HCT116 (cell line): Measurements from ENCODE around the gene RYR3. TPM values are rescaled to one million over a fixed set of nuclear protein-coding genes. Genes with fewer than 3 reads are reported as not detected.

Experiments
- ATAC-seq: fragments of 200-7000 bp; cut with Tn5 transposase; 2 replicates; pipeline ENCODE4 v1.9.1; 2020; ENCODE audit warnings: mild to moderate bottlenecking, moderate library complexity
- BruUV-seq: library from RNA; stranded (reverse); fragments of 400-500 nt; replicated peaks from 2 replicates; lab custom pipeline; 2021; lab: Mats Ljungman, UMichigan
- CTCF ChIA-PET: fragments of 300-600 bp; sonication (Branson Sonifier 250); formaldehyde crosslinking; loops from one replicate; lab custom pipeline; 2021; ENCODE audit warnings: antibody characterized with exemption; lab: Charles Lee
- POLR2A ChIA-PET: fragments of 300-600, 350-600 bp; sonication (Branson Sonifier 250); formaldehyde crosslinking; loops from one replicate; lab custom pipeline; 2021; ENCODE audit warnings: antibody characterized with exemption; lab: Charles Lee
- RAD21 ChIA-PET, 2 experiments: fragments of 300-600 bp; sonication (Branson Sonifier 250); formaldehyde crosslinking; loops; one replicate each; lab custom pipeline; 2023; ENCODE audit warnings: low total read pairs in 2 of 2; ENCODE audit not compliant: uncharacterized antibody in 2 of 2, unreplicated experiment in 2 of 2, low non-redundant PET in 1 of 2; lab: Charles Lee
- DNase-seq: peaks from one replicate; pipeline ENCODE4 v3.0.0-alpha.2; 2010; ENCODE audit warnings: low read depth, low spot score
- H2AFZ ChIP-seq: fragments of 200-600 bp; shearing (Covaris generic), sonication (generic); 2 replicates; pipeline ENCODE4 v1.6.1; 2017; ENCODE audit warnings: low read depth, mixed run types, mixed read lengths, antibody characterized with exemption, low read length; ENCODE audit not compliant: poor library complexity, severe bottlenecking
- H3K27ac ChIP-seq: 2 replicates; pipeline ENCODE4 v1.5.1; 2012; ENCODE audit warnings: low read depth, low read length
- H3K27me3 ChIP-seq: fragments of 200-600 bp; sonication (generic); 2 replicates; pipeline ENCODE4 v1.6.1; 2016; ENCODE audit warnings: mixed run types, low read length, mixed read lengths; ENCODE audit not compliant: insufficient read depth
- H3K36me3 ChIP-seq, 2 experiments: fragments of 200-500 bp in 1 of 2; fragments of 200-600 bp in 1 of 2; sonication (Bioruptor generic) in 1 of 2; sonication (generic) in 1 of 2; 2 replicates each; pipeline versions ENCODE4 v1.5.1 to v1.6.1; 2014 to 2016; ENCODE audit warnings: low read length in 2 of 2, inconsistent platforms in 1 of 2, mixed read lengths in 1 of 2, mixed run types in 1 of 2; ENCODE audit not compliant: insufficient read depth in 2 of 2, control insufficient read depth in 1 of 2
- H3K4me1 ChIP-seq, 2 experiments: fragments of 200-600 bp in 1 of 2; sonication (generic) in 1 of 2; 2 replicates each; pipeline versions ENCODE4 v1.5.1 to v1.6.1; 2012 to 2017; ENCODE audit warnings: low read length in 2 of 2, inconsistent platforms in 1 of 2, mild to moderate bottlenecking in 1 of 2, mixed read lengths in 1 of 2, mixed run types in 1 of 2, moderate library complexity in 1 of 2; ENCODE audit not compliant: insufficient read depth in 2 of 2, control insufficient read depth in 1 of 2
- H3K4me2 ChIP-seq: fragments of 200-600 bp; sonication (generic); 2 replicates; pipeline ENCODE4 v1.6.1; 2017; ENCODE audit warnings: mixed run types, low read length, mixed read lengths
- H3K4me3 ChIP-seq, 2 experiments: fragments of 200-600 bp in 1 of 2; sonication (generic) in 1 of 2; replicated peaks in 1 of 2; 2 replicates each; pipeline ENCODE4 v1.5.1; 2011 to 2016; ENCODE audit warnings: low read length in 2 of 2, control low read depth in 1 of 2, low read depth in 1 of 2, mild to moderate bottlenecking in 1 of 2, mixed read lengths in 1 of 2, mixed run types in 1 of 2
- H3K79me2 ChIP-seq: fragments of 200-600 bp; sonication (generic); 2 replicates; pipeline ENCODE4 v1.6.1; 2017; ENCODE audit warnings: mild to moderate bottlenecking, mixed run types, low read length, moderate library complexity, mixed read lengths; ENCODE audit not compliant: insufficient read depth
- H3K9ac ChIP-seq: fragments of 200-600 bp; sonication (generic); 2 replicates; pipeline ENCODE4 v1.6.1; 2016; ENCODE audit warnings: low read length, mixed read lengths
- H3K9me2 ChIP-seq: fragments of 200-600 bp; sonication (generic), shearing (Covaris generic); 2 replicates; pipeline ENCODE4 v1.6.1; 2017; ENCODE audit warnings: mixed run types, mild to moderate bottlenecking, moderate library complexity; ENCODE audit not compliant: insufficient read depth
- H3K9me3 ChIP-seq, 2 experiments: fragments of 200-500 bp in 1 of 2; fragments of 200-600 bp in 1 of 2; sonication (Bioruptor generic) in 1 of 2; sonication (generic) in 1 of 2; 2 replicates each; pipeline ENCODE4 v1.6.1; 2014 to 2017; ENCODE audit warnings: low read length in 2 of 2, mixed read lengths in 2 of 2, inconsistent platforms in 1 of 2, low read depth in 1 of 2, mild to moderate bottlenecking in 1 of 2, mixed run types in 1 of 2, moderate library complexity in 1 of 2; ENCODE audit not compliant: control insufficient read depth in 1 of 2, insufficient read depth in 1 of 2
- H4K20me1 ChIP-seq: fragments of 200-600 bp; sonication (generic), shearing (Covaris generic); 2 replicates; pipeline ENCODE4 v1.6.1; 2017; ENCODE audit warnings: mixed run types, mild to moderate bottlenecking, moderate library complexity; ENCODE audit not compliant: insufficient read depth
- CBX3 ChIP-seq: IDR thresholded peaks from 2 replicates; pipeline ENCODE4 v1.6.1; 2012; ENCODE audit warnings: low read depth
- CEBPB ChIP-seq: IDR thresholded peaks from 2 replicates; pipeline ENCODE4 v1.6.1; 2012; ENCODE audit warnings: low read depth
- EGR1 ChIP-seq: IDR thresholded peaks from 2 replicates; pipeline ENCODE4 v1.6.1; 2012; ENCODE audit warnings: low read depth
- ELF1 ChIP-seq: IDR thresholded peaks from 2 replicates; pipeline ENCODE4 v1.6.1; 2012; ENCODE audit warnings: low read depth, borderline replicate concordance
- JUND ChIP-seq: IDR thresholded peaks from 2 replicates; pipeline ENCODE4 v1.6.1; 2012
- POLR2A ChIP-seq: IDR thresholded peaks from 2 replicates; pipeline ENCODE4 v1.7.0; 2011; ENCODE audit warnings: borderline replicate concordance; ENCODE audit not compliant: insufficient read depth, insufficient read length; ENCODE audit errors: extremely low read depth
- SIN3A ChIP-seq: IDR thresholded peaks from 2 replicates; pipeline ENCODE4 v1.6.1; 2012; ENCODE audit warnings: low read depth
- ZNF274 ChIP-seq: fragments of 200-500 bp; sonication (Bioruptor generic); IDR thresholded peaks from 2 replicates; pipeline ENCODE4 v1.6.1; 2014; ENCODE audit warnings: mild to moderate bottlenecking, low read depth, low read length, inconsistent platforms
- intact Hi-C: fragments of 100-400 bp; cut with micrococcal nuclease; formaldehyde crosslinking; loops from 2 replicates; pipeline ENCODE4 v1.10.0; 2022
- total RNA-seq: library from RNA; stranded (reverse); gene quantifications from one replicate; pipeline ENCODE4 v1.2.1, GENCODE V29; 2021; ENCODE audit not compliant: unreplicated experiment
- TF ChIP-seq, protein P1 (sequence below): IDR thresholded peaks from 2 replicates; pipeline ENCODE4 v1.6.1; 2011; ENCODE audit warnings: mild to moderate bottlenecking, low read length, moderate library complexity; ENCODE audit not compliant: insufficient replicate concordance; ENCODE audit errors: extremely low read depth
- TF ChIP-seq, protein P2 (sequence below), 3 experiments: fragments of 200-600 bp in 1 of 3; sonication (generic) in 1 of 3; IDR thresholded peaks in 2 of 3; conservative IDR thresholded peaks in 1 of 3; 2 replicates each; pipeline ENCODE4 v1.5.1; 2012 to 2017; ENCODE audit warnings: low read depth in 2 of 3, low read length in 2 of 3, antibody characterized with exemption in 1 of 3, borderline replicate concordance in 1 of 3, control low read depth in 1 of 3, mild to moderate bottlenecking in 1 of 3, mixed read lengths in 1 of 3, mixed run types in 1 of 3, moderate library complexity in 1 of 3; ENCODE audit not compliant: insufficient read depth in 1 of 3
- TF ChIP-seq, protein P3 (sequence below): IDR thresholded peaks from 2 replicates; pipeline ENCODE4 v1.6.1; 2012
- TF ChIP-seq, protein P4 (sequence below): IDR thresholded peaks from 2 replicates; pipeline ENCODE4 v1.6.1; 2012; ENCODE audit warnings: low read depth

The RYR3 gene
- total RNA-seq, 1 experiment from 2014 or later: not detected

DNA sequence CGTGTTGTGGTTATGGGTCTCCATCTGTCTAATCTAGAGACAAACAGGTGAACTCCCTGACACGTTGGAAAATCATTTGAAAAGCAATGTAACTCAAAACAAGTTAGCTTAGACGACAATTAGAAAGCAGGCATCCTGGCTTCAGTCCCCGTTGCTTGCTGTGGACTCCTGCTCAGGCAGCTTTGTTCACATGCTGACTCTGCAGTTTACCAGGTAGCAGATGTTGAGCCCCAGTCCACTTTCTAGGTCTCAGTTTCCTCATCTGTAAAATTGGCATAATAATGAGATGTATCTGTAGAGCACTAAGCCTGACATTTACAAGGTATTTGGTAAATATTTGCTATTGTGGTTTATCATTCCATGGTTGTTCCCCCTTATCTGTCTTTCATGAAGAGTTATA lies 330.3 kb downstream of the RYR3 start (continued):
- TF ChIP-seq, protein P1, sequence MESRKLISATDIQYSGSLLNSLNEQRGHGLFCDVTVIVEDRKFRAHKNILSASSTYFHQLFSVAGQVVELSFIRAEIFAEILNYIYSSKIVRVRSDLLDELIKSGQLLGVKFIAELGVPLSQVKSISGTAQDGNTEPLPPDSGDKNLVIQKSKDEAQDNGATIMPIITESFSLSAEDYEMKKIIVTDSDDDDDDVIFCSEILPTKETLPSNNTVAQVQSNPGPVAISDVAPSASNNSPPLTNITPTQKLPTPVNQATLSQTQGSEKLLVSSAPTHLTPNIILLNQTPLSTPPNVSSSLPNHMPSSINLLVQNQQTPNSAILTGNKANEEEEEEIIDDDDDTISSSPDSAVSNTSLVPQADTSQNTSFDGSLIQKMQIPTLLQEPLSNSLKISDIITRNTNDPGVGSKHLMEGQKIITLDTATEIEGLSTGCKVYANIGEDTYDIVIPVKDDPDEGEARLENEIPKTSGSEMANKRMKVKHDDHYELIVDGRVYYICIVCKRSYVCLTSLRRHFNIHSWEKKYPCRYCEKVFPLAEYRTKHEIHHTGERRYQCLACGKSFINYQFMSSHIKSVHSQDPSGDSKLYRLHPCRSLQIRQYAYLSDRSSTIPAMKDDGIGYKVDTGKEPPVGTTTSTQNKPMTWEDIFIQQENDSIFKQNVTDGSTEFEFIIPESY: no peak
- TF ChIP-seq SIN3A: no peak
- TF ChIP-seq CBX3: no peak
- TF ChIP-seq ELF1: no peak
- no peak for TF ChIP-seq CEBPB
- TF ChIP-seq, protein P2, sequence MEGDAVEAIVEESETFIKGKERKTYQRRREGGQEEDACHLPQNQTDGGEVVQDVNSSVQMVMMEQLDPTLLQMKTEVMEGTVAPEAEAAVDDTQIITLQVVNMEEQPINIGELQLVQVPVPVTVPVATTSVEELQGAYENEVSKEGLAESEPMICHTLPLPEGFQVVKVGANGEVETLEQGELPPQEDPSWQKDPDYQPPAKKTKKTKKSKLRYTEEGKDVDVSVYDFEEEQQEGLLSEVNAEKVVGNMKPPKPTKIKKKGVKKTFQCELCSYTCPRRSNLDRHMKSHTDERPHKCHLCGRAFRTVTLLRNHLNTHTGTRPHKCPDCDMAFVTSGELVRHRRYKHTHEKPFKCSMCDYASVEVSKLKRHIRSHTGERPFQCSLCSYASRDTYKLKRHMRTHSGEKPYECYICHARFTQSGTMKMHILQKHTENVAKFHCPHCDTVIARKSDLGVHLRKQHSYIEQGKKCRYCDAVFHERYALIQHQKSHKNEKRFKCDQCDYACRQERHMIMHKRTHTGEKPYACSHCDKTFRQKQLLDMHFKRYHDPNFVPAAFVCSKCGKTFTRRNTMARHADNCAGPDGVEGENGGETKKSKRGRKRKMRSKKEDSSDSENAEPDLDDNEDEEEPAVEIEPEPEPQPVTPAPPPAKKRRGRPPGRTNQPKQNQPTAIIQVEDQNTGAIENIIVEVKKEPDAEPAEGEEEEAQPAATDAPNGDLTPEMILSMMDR (IDR thresholded peaks at IDR 0.05 in 2 of 3, conservative IDR thresholded peaks at IDR 0.05 in 1 of 3; ENCODE audit: borderline replicate concordance in 1 of 3, insufficient read depth in 1 of 3, low read depth in 2 of 3, low read length in 2 of 3): no peak
- no peak for TF ChIP-seq POLR2A
- TF ChIP-seq, all 23 proteins: peak for 0

DNA sequence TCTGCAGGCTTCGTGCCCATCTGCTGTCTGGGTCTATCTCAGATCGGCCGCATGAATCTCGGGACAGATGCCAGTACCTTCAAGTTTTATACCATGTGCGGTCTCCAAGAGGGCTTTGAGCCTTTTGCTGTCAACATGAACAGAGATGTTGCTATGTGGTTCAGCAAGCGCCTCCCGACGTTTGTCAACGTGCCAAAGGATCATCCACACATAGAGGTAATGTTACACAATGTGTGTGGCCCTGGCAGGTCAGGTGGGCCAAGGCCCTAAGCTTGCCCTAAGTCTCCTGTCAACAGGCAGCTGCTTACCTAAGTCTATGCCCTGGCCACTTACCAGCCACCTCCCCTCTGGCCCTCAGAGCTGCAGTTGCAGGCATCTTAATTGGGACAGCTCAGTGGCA lies 333.5 kb downstream of the RYR3 start:
- Histone ChIP-seq H4K20me1 (no peaks in the 10 kb centered on the region), H3K9ac (no peak overlapping the region), H3K27me3 (peaks cover 94% of the 10 kb centered on the region), H3K9me2 (no peaks in the 10 kb centered on the region), H3K36me3 (no peaks in the 10 kb centered on the region), H3K27ac (no peak overlapping the region), H3K79me2 (no peaks in the 10 kb centered on the region), H2AFZ (no peak overlapping the region), H3K4me2 (no peak overlapping the region), H3K4me3 (no peak overlapping the region), H3K9me3 (no peaks in the 10 kb centered on the region), H3K4me1 (no peaks in the 10 kb centered on the region)
- no TSS peak for BruUV-seq
- ChIA-PET POLR2A (no interaction called here), RAD21 (no interaction called here), CTCF (no interaction called here)
- intact Hi-C loops: no loop called here
- no peak for DNase-seq
- ATAC-seq: no peak
- TF ChIP-seq, protein P3, sequence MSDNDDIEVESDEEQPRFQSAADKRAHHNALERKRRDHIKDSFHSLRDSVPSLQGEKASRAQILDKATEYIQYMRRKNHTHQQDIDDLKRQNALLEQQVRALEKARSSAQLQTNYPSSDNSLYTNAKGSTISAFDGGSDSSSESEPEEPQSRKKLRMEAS: no peak
- TF ChIP-seq, protein P4, sequence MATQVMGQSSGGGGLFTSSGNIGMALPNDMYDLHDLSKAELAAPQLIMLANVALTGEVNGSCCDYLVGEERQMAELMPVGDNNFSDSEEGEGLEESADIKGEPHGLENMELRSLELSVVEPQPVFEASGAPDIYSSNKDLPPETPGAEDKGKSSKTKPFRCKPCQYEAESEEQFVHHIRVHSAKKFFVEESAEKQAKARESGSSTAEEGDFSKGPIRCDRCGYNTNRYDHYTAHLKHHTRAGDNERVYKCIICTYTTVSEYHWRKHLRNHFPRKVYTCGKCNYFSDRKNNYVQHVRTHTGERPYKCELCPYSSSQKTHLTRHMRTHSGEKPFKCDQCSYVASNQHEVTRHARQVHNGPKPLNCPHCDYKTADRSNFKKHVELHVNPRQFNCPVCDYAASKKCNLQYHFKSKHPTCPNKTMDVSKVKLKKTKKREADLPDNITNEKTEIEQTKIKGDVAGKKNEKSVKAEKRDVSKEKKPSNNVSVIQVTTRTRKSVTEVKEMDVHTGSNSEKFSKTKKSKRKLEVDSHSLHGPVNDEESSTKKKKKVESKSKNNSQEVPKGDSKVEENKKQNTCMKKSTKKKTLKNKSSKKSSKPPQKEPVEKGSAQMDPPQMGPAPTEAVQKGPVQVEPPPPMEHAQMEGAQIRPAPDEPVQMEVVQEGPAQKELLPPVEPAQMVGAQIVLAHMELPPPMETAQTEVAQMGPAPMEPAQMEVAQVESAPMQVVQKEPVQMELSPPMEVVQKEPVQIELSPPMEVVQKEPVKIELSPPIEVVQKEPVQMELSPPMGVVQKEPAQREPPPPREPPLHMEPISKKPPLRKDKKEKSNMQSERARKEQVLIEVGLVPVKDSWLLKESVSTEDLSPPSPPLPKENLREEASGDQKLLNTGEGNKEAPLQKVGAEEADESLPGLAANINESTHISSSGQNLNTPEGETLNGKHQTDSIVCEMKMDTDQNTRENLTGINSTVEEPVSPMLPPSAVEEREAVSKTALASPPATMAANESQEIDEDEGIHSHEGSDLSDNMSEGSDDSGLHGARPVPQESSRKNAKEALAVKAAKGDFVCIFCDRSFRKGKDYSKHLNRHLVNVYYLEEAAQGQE: no peak
- TF ChIP-seq JUND (no peak), ZNF274 (no peak), EGR1 (no peak), SIN3A (no peak), CEBPB (no peak)
